Measurements from ENCODE around the gene ARHGEF3. TPM values are rescaled to one million over a fixed set of nuclear protein-coding genes. Genes with fewer than 3 reads are reported as not detected.
A peak's percentile ranks its signal among the peaks of the same experiment; 100 is the strongest.

ARHGEF3 gene
- 0.52 and 2.9 TPM in 2 replicates for total RNA-seq (ENCODE audit: low replicate concordance)

DNA sequence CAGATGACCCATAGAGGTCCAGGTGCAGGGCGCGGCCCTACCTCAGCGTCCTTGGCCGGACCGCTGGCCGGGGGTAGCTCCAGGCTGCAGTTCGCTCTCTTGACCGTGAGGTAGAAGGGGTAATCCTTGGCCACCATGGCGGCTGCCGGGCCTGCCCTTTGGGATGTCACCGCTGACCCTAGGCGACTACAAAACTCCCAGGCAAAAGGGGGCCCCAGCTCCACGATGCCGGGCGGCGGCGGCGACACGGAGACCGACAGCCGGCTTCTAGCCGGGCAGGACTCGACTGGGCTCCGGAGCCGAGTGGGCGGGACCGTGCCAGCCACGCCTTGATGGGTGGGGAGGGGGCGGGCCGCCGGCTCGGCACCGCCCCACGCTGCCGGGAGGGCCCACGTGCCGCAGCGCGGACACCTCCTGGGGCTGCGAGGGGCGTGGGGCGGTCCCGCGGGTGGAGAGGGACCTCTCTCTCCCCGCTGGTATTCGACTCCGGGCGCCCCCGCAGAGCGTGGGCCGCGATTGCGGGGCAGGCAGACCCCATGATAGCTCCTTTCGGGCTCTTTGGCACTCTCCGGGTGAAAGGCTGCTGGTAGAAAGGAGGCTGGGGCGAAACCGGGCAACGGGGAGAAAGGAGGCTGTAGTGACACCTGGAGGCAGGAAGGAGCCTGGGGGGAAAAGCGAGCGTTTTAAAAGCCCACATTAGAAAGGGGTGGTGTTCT, at the start of gene ARHGEF3:
ARHGEF3 (minus strand) TSS at position 288 of the 716 bp plus-strand sequence; CDS start at position 137, 151 bp downstream.
- Mint-ChIP-seq H3K27me3 (ENCODE audit: insufficient read depth, low read depth) (peaks cover 9% of the 10 kb centered on the region), H3K36me3 (no peaks in the 10 kb centered on the region), H3K27ac (no peak within 1 kb of the TSS), H3K9me3 (no peaks in the 10 kb centered on the region), H3K4me3 (peak within 1 kb of the TSS; percentile 87), H3K4me1 (peaks cover 4% of the 10 kb centered on the region)
- Histone ChIP-seq H3K4me1 (no peaks in the 10 kb centered on the region), H3K27ac (no peak within 1 kb of the TSS), H3K4me2 (peak within 1 kb of the TSS; percentile 86), H4K20me1 (ENCODE audit: low read depth) (no peaks in the 10 kb centered on the region), H3K36me3 (no peaks in the 10 kb centered on the region), H2AFZ (replicated peaks) (peak within 1 kb of the TSS; percentile 99), H3K27me3 (peaks cover 21% of the 10 kb centered on the region), H3F3A (ENCODE audit: low read depth) (no peaks in the 10 kb centered on the region), H3K79me2 (ENCODE audit: low read depth) (no peaks in the 10 kb centered on the region), H3K9me3 (ENCODE audit: low read depth) (no peaks in the 10 kb centered on the region), H3K4me3 (peak within 1 kb of the TSS; percentile 63), H3K9ac (no peak within 1 kb of the TSS)
- TF ChIP-seq CTCF (IDR thresholded peaks at IDR 0.05): peak; percentile 66
- no peak for TF ChIP-seq EZH2 (IDR thresholded peaks at IDR 0.05)
- DNase-seq (ENCODE audit: low spot score): peak; percentile 91

- peaks cover 4% of the 10 kb centered on the region for H3K27me3 Mint-ChIP-seq (ENCODE audit: insufficient read depth, low read depth)
- Histone ChIP-seq H2AFZ (replicated peaks) (no peak overlapping the region), H4K20me1 (ENCODE audit: low read depth) (no peaks in the 10 kb centered on the region), H3K36me3 (no peaks in the 10 kb centered on the region), H3K4me2 (no peak overlapping the region), H3K27ac (no peak overlapping the region), H3K4me1 (peaks cover 3% of the 10 kb centered on the region), H3K4me3 (no peak overlapping the region), H3K9me3 (ENCODE audit: low read depth) (no peaks in the 10 kb centered on the region), H3K79me2 (ENCODE audit: low read depth) (no peaks in the 10 kb centered on the region), H3K9ac (no peak overlapping the region), H3F3A (ENCODE audit: low read depth) (no peaks in the 10 kb centered on the region), H3K27me3 (no peaks in the 10 kb centered on the region)
- H3K27ac Mint-ChIP-seq: no peak overlapping the region
- H3K36me3 Mint-ChIP-seq: no peaks in the 10 kb centered on the region
- H3K4me1 Mint-ChIP-seq: peaks cover 3% of the 10 kb centered on the region
- no peak for DNase-seq (ENCODE audit: low spot score)
- H3K9me3 Mint-ChIP-seq: peaks cover 3% of the 10 kb centered on the region
- H3K4me3 Mint-ChIP-seq: no peak overlapping the region
- no peak for TF ChIP-seq CTCF (IDR thresholded peaks at IDR 0.05)
- no peak for TF ChIP-seq EZH2 (IDR thresholded peaks at IDR 0.05)
- TF ChIP-seq EZH2phosphoT487 (IDR thresholded peaks at IDR 0.05): no peak
Measured at GRCh38 chr3:56849698-56850097, 47.9 kb upstream of the ARHGEF3 start.

DNA sequence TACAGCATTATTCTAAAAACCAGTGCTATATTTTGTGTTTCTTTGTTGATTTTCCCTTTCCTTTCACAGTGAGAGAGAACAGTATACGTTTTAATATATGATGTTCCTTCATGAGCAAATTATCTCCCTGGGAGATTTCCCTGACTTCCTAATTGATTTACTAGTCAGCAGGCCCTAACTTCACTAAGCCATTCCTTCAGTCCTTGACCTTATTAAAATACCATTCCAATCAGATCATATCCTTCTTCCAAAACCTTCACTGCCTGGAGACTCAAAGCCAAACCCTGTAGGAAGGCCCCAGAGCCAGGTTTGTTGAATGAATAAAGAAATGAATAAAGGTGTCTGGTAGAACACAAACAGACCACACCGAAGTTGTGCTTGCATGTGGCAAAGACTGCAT, 43.8 kb upstream of the ARHGEF3 start:
- no peaks in the 10 kb centered on the region for H4K20me1 ChIP-seq (ENCODE audit: low read depth)
- H3K36me3 Mint-ChIP-seq: no peaks in the 10 kb centered on the region
- H2AFZ ChIP-seq (replicated peaks): no peak overlapping the region
- no peak for DNase-seq (ENCODE audit: low spot score)
- H3K27me3 ChIP-seq: no peaks in the 10 kb centered on the region
- no peak overlapping the region for H3K4me3 ChIP-seq
- no peak overlapping the region for H3K9ac ChIP-seq
- no peak for TF ChIP-seq EZH2 (IDR thresholded peaks at IDR 0.05)
- TF ChIP-seq EZH2phosphoT487 (IDR thresholded peaks at IDR 0.05): no peak
- TF ChIP-seq CTCF (IDR thresholded peaks at IDR 0.05): no peak
- no peak overlapping the region for H3K27ac ChIP-seq
- H3K4me2 ChIP-seq: no peak overlapping the region
- H3F3A ChIP-seq (ENCODE audit: low read depth): no peaks in the 10 kb centered on the region
- H3K4me1 Mint-ChIP-seq: no peaks in the 10 kb centered on the region
- H3K4me1 ChIP-seq: no peaks in the 10 kb centered on the region
- peaks cover 2% of the 10 kb centered on the region for H3K27me3 Mint-ChIP-seq (ENCODE audit: insufficient read depth, low read depth)
- H3K27ac Mint-ChIP-seq: no peak overlapping the region
- H3K36me3 ChIP-seq: no peaks in the 10 kb centered on the region
- no peaks in the 10 kb centered on the region for H3K9me3 ChIP-seq (ENCODE audit: low read depth)
- no peaks in the 10 kb centered on the region for H3K79me2 ChIP-seq (ENCODE audit: low read depth)
- H3K9me3 Mint-ChIP-seq: no peaks in the 10 kb centered on the region
- H3K4me3 Mint-ChIP-seq: no peak overlapping the region

Measured in neural progenitor cell (in vitro differentiated cells).